C1 segment of cervical spinal cord (tissue), 14 donors: ENCODE measurements around the gene HSBP1.
A peak's percentile ranks its signal among the peaks of the same experiment; 100 is the strongest.

Source experiments
- DNase-seq, 14 donors: peaks; one replicate each; lab custom pipeline; 2025; lab: John Stamatoyannopoulos, UW

HSBP1 gene

DNA sequence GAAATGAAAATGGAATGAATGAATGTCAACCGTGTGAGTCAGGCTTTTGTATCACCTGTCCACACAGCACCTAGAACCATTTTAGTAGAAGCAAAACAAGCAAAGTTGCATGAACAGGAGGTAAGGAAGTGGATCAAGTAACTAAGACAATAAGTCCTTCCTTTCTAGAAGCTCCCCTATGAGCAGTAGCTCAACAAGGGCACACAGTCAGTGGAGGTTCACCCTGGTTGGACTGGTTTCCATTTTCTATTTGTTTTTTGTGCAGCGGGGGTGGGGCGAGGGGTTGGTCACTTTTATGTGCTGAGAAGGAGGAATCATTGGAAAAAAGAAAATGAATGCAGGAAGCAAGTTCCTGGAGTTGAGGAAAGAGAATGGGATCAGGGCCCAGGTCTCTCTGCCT, 4.0 kb upstream of the HSBP1 start:
- no peak for DNase-seq

DNA sequence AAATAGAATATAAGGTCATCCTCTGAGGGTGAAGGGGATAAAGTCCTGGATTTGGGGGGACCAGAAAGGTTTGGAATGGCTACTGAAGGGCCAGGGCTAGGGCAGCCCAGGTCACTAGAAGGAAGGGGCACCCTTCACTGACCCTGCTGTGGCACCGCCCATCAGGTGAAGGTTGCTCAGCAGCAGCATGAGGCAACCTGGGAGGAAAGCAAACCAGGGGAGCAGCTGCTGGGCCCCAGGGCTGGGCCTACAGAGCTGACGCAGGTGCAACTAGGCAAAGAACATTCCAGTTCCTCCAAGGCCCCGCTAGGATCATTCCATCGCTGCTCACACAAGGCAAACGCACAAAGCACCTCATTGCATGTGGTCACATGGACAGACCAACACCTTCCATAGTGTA, 3.4 kb upstream of the HSBP1 start:
- no peak for DNase-seq

GRCh38 chr16:83806036-83806435, 1.7 kb upstream of the HSBP1 start:
- no peak for DNase-seq

GRCh38 chr16:83806731-83807130, 1.0 kb upstream of the HSBP1 start:
- no peak for DNase-seq

DNA sequence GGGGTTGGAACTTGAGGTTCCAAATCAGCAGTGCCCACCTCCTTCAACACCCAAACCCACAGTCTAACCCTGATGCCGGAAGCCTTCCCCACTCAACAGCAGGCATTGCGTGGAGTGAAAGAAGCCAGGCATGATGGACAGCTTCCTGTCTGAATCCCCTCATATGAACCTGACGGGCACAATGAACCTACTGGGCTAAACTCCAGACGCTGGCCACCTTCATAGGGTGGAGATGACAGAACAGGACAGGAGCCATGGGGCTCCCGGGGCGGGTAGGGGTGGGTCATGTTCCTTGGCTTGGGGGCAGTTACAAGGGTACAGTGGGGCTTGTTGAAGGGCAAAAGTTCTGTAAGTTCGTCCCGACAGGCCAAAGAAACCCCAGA, 460 bp upstream of the HSBP1 start:
- DNase-seq: no peak

DNA sequence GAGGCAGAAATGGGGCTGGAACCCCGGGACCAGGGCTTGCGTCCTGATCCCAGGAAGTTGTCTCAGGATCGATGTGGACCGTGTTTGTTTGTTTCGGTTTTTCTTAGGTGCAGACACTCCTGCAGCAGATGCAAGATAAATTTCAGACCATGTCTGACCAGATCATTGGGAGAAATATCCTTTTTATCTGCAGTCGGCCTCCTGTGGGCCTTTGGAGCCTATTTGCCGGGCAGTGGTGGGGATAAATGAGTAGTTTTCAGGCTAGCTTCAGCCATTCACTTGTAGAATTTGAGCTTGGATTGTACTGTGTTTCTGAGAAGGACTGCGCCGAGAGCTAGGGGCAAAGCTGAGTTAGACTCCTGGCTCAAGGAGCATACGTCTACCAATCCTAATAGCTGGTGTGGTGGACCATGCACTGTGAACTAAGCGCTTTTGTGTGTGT, 816 bp downstream of the HSBP1 start:
- DNase-seq: no peak

- DNase-seq: no peak
Observed at GRCh38 chr16:83809092-83809491, 1.3 kb downstream of the HSBP1 start.

DNA sequence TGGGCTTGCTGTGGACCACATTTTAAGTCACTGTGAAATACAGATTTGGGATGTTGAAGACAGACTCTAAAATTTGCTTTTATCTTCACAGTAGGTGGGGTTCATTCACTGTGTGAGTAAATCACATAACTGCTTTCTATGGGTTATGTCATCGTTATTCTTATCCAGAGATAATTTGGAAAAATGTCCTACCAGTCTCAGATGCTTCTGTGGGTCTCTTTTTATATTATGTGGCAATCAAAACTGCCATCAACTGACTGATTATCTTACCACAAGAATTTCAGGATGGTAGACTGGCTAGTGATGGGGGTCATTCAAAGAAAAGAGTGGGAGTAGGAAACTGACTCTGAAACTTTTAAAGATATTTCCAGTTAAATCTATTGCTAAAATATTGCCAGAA, 3.1 kb downstream of the HSBP1 start:
- DNase-seq: no peak

- DNase-seq: no peak
Observed at GRCh38 chr16:83813823-83814658, 6.3 kb downstream of the HSBP1 start.

DNA sequence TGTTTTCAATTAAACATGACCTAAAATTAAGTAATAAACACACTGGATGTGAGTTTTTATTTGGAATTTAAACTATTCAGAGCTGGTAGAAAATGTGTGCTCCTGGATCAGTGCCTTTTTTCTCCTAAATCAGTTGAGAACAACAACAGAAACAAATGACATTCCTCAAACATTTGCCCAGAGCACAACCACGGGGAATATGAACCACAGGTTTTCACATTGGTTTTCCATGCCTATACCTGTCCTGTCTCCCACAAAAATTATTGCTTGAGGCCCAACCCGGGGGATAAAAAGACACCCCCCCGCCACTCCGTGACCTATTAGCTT, 6.8 kb downstream of the HSBP1 start:
- DNase-seq: no peak

DNA sequence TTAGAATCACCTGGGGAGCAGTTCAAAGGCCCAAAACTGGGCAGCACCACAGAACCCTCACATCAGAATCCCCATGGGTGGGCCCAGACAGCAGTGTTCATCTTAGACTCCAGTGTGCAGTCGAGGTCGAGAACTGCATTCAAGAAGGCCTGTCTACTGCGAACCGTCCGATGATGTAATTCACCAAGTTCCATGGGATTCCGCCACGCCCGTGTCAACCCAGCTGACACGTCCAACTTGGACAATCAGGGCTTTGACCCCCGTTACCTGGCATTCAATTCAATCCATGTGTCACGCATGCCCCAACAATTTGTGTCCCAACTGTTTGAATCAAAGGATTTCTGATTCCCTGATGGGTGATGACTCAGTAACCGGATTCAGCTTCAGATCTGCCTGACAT, 9.2 kb downstream of the HSBP1 start:
- DNase-seq: no peak

- DNase-seq: no peak
Observed at GRCh38 chr16:83818276-83818675, 10.5 kb downstream of the HSBP1 start.

DNA sequence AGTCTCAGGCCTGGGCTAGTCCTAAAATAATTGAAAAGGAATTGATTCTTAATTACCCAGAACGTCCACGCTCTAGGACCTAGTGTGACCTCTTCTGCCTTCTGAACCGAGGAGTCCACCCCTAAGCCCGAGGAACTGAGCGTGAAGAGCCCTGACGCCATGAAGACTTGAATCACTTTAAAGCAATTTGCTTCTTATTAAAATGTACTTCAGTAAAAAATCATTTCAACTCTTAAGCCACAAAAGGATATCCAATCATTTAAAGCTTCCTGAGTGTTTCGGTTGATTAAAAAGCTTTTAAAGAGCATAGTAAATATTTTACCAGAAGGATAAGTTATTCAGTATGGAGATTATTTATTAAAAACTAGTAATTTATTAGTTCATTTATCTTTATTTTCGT, 11.6 kb downstream of the HSBP1 start:
- DNase-seq: no peak

GRCh38 chr16:83826146-83826913, 18.6 kb downstream of the HSBP1 start:
- peak in 13 of 14 donors; percentile 8 to 84 (median 69) for DNase-seq

- no peak for DNase-seq
Observed at GRCh38 chr16:83830091-83830768, 22.5 kb downstream of the HSBP1 start.

DNA sequence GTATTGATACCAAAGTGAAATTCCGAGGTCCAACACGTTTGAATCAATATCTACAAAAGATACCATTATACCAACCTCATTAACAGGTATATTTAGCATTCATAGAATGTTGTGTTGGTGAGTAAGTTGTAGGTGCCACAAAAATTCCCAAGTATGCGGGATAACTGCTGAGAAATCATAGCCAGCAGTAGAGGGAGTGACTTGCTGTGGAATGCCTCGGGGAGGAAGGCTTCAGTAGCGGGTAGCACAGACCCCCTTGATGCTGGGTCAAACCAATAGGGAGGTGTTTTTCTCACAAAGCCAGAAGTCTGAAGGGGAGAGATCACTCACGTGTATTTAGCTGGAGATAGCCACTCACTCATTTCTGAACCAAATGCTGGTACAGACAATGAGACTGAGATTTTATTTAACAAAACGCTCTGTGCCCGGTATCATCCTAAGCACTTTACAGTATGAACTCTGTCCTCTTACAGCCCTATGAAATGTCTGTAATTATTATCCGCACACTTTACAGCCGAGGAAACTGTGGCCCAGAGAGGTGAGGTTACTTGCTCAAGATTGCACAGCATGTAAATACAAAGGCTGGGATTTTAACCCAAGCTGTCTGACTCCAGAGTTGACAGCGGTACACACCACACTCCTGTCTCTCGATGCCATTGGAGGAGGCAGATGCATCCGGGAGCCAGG, 23.1 kb downstream of the HSBP1 start:
- DNase-seq: no peak

- no peak for DNase-seq
Observed at GRCh38 chr16:83831456-83831987, 23.7 kb downstream of the HSBP1 start.

- no peak for DNase-seq
Observed at GRCh38 chr16:83833921-83834320, 26.1 kb downstream of the HSBP1 start.

GRCh38 chr16:83835586-83836566, 28.1 kb downstream of the HSBP1 start:
- no peak for DNase-seq

DNA sequence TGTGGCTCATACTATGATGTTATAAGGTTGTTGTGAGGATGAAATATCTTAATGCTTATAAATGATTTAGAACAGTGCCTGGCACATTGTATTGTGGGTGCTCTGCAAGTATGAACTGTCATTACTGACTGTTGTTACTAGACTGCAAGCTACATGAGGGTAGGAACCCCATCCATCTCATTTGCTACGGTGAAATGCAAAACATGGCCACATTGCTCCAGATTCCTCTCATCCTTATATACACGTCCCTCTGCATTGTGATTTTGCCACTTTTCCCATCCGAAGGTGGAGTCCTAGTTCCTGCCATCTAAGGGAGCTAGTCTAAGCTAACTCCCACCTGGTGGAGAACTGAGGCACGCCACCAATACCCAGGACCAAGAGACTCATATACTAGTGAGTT, 29.8 kb downstream of the HSBP1 start:
- no peak for DNase-seq

DNA sequence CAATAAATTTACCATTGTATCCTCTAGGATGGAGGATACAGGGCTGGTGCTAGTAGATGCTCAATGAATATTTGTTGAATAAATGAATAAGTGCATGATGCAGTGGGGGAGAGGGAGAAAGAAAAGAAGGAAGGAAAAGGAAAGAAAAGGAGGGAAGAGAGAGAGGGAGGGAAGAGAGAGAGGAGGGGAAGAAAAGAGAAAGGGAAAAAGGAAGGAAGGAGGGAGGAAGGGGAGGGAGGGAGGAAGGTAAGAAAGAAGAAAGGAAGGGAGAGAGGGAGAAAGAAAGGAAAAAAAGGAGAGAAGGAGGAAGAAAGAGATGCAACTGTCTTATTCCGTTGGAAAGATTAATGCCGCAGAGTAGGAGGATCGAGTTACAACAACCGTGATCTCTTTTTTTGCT, 30.4 kb downstream of the HSBP1 start:
- DNase-seq: no peak
